H9 (cell line): ENCODE data around the gene INHBC. TPM values are rescaled to one million over a fixed set of nuclear protein-coding genes. Genes with fewer than 3 reads are reported as not detected.

Source experiments
- DNase-seq: peaks from one replicate; pipeline ENCODE4 v3.0.0-alpha.2; 2017
- H2AFZ ChIP-seq: one replicate; pipeline ENCODE4 v1.6.1; 2013; ENCODE audit warnings: mild to moderate bottlenecking, low read length, control low read depth, moderate library complexity
- H2AK5ac ChIP-seq: 2 replicates; pipeline ENCODE4 v1.6.1; 2013; ENCODE audit warnings: low read length, control low read depth, mixed read lengths; ENCODE audit not compliant: insufficient read length
- H2BK120ac ChIP-seq: one replicate; pipeline ENCODE4 v1.6.1; 2013; ENCODE audit warnings: low read depth, mild to moderate bottlenecking, low read length, control low read depth, inconsistent platforms; ENCODE audit not compliant: poor library complexity, severe bottlenecking
- H2BK12ac ChIP-seq: 2 replicates; pipeline ENCODE4 v1.6.1; 2013; ENCODE audit warnings: low read length, control low read depth, mixed read lengths, low read depth; ENCODE audit not compliant: insufficient read length
- H2BK15ac ChIP-seq: 2 replicates; pipeline ENCODE4 v1.6.1; 2013; ENCODE audit warnings: low read depth, low read length, control low read depth
- H2BK20ac ChIP-seq: one replicate; pipeline ENCODE4 v1.6.1; 2013; ENCODE audit warnings: low read depth, mild to moderate bottlenecking, low read length, control low read depth, inconsistent platforms; ENCODE audit not compliant: poor library complexity, severe bottlenecking
- H2BK5ac ChIP-seq: 2 replicates; pipeline ENCODE4 v1.6.1; 2013; ENCODE audit warnings: low read length, control low read depth, mixed read lengths; ENCODE audit not compliant: insufficient read length
- H3K14ac ChIP-seq: 2 replicates; pipeline ENCODE4 v1.6.1; 2013; ENCODE audit warnings: low read length, control low read depth; ENCODE audit not compliant: insufficient read depth
- H3K18ac ChIP-seq: 2 replicates; pipeline ENCODE4 v1.6.1; 2013; ENCODE audit warnings: low read depth, mild to moderate bottlenecking, mixed read lengths, low read length, control low read depth; ENCODE audit not compliant: insufficient read length
- H3K23ac ChIP-seq: 2 replicates; pipeline ENCODE4 v1.6.1; 2013; ENCODE audit warnings: low read length, control low read depth, mixed read lengths, low read depth; ENCODE audit not compliant: insufficient read length
- H3K23me2 ChIP-seq: 2 replicates; pipeline ENCODE4 v1.6.1; 2013; ENCODE audit warnings: low read depth, mild to moderate bottlenecking, mixed read lengths, low read length, control low read depth; ENCODE audit not compliant: insufficient read length, poor library complexity, severe bottlenecking
- H3K27ac ChIP-seq: 2 replicates; pipeline ENCODE4 v1.5.1; 2013; ENCODE audit warnings: low read length, control low read depth, mixed read lengths, low read depth; ENCODE audit not compliant: insufficient read length
- H3K27me3 ChIP-seq: 2 replicates; pipeline ENCODE4 v1.6.1; 2013; ENCODE audit warnings: low read length, control low read depth, inconsistent platforms; ENCODE audit not compliant: insufficient read depth
- H3K4ac ChIP-seq: 2 replicates; pipeline ENCODE4 v1.6.1; 2013; ENCODE audit warnings: low read depth, mild to moderate bottlenecking, control low read depth, inconsistent platforms, low read length, moderate library complexity
- H3K4me1 ChIP-seq: 2 replicates; pipeline ENCODE4 v1.6.1; 2013; ENCODE audit warnings: low read length, control low read depth, inconsistent platforms; ENCODE audit not compliant: insufficient read depth
- H3K4me2 ChIP-seq: 2 replicates; pipeline ENCODE4 v1.6.1; 2013; ENCODE audit warnings: low read length, control low read depth, mixed read lengths; ENCODE audit not compliant: insufficient read length, insufficient read depth
- H3K56ac ChIP-seq: 2 replicates; pipeline ENCODE4 v1.6.1; 2013; ENCODE audit warnings: low read depth, mild to moderate bottlenecking, mixed read lengths, low read length, control low read depth; ENCODE audit not compliant: insufficient read length
- H3K79me1 ChIP-seq: 2 replicates; pipeline ENCODE4 v1.6.1; 2013; ENCODE audit warnings: low read depth, mild to moderate bottlenecking, moderate library complexity, low read length, control low read depth, inconsistent platforms; ENCODE audit not compliant: insufficient read depth, poor library complexity, severe bottlenecking
- H3K79me2 ChIP-seq: 2 replicates; pipeline ENCODE4 v1.6.1; 2013; ENCODE audit warnings: low read length, control low read depth, inconsistent platforms; ENCODE audit not compliant: insufficient read depth
- H3K9ac ChIP-seq: 2 replicates; pipeline ENCODE4 v1.6.1; 2013; ENCODE audit warnings: low read length, control low read depth, mixed read lengths; ENCODE audit not compliant: insufficient read length; ENCODE audit errors: extremely low read depth
- H3K9me3 ChIP-seq: one replicate; pipeline ENCODE4 v1.6.1; 2013; ENCODE audit warnings: low read depth, low read length, inconsistent platforms; ENCODE audit not compliant: control insufficient read depth
- H3T11ph ChIP-seq: one replicate; pipeline ENCODE4 v1.6.1; 2013; ENCODE audit warnings: mild to moderate bottlenecking, low read length, control low read depth, inconsistent platforms
- H4K20me1 ChIP-seq: one replicate; pipeline ENCODE4 v1.6.1; 2013; ENCODE audit not compliant: control insufficient read depth, insufficient read length, insufficient read depth
- H4K5ac ChIP-seq: 2 replicates; pipeline ENCODE4 v1.6.1; 2013; ENCODE audit warnings: low read depth, mild to moderate bottlenecking, mixed read lengths, low read length, control low read depth; ENCODE audit not compliant: insufficient read length
- H4K8ac ChIP-seq: replicated peaks from 2 replicates; pipeline ENCODE4 v1.6.1; 2013; ENCODE audit warnings: low read length, control low read depth, mixed read lengths, low read depth; ENCODE audit not compliant: insufficient read length
- H4K91ac ChIP-seq: 2 replicates; pipeline ENCODE4 v1.6.1; 2013; ENCODE audit warnings: low read depth, mild to moderate bottlenecking, moderate library complexity, mixed read lengths, low read length, control low read depth; ENCODE audit not compliant: insufficient read length
- H3K27ac Mint-ChIP-seq, 3 experiments: 2 replicates in 2 of 3; 3 replicates in 1 of 3; pipeline ENCODE4 v1.8.0; 2020 to 2021; ENCODE audit warnings: mixed read lengths in 3 of 3, mild to moderate bottlenecking in 1 of 3, moderate library complexity in 1 of 3
- H3K27me3 Mint-ChIP-seq: 2 replicates; pipeline ENCODE4 v1.8.0; 2021; ENCODE audit warnings: low read depth, mild to moderate bottlenecking, moderate library complexity, mixed read lengths
- H3K36me3 Mint-ChIP-seq, 3 experiments: 2 replicates in 2 of 3; 3 replicates in 1 of 3; pipeline ENCODE4 v1.8.0; 2020 to 2021; ENCODE audit warnings: low read depth in 3 of 3, mixed read lengths in 3 of 3; ENCODE audit not compliant: insufficient read depth in 1 of 3
- H3K4me1 Mint-ChIP-seq, 2 experiments: 2 replicates each; pipeline ENCODE4 v1.8.0; 2020; ENCODE audit warnings: mixed read lengths in 2 of 2
- H3K4me3 Mint-ChIP-seq, 2 experiments: 2 replicates in 1 of 2; 3 replicates in 1 of 2; pipeline ENCODE4 v1.8.0; 2020 to 2021; ENCODE audit warnings: mild to moderate bottlenecking in 2 of 2, mixed read lengths in 2 of 2, moderate library complexity in 1 of 2
- H3K9me3 Mint-ChIP-seq, 2 experiments: 2 replicates in 1 of 2; 3 replicates in 1 of 2; pipeline ENCODE4 v1.8.0; 2020; ENCODE audit warnings: mild to moderate bottlenecking in 2 of 2, mixed read lengths in 2 of 2, moderate library complexity in 1 of 2
- WGBS: extraction: QIAGEN DNeasy Blood & Tissue Kit; methylation state at CpG from one replicate; pipeline ENCODE4 v1.1.7; 2013; ENCODE audit warnings: missing lambda C conversion rate, low lambda C conversion rate, mixed read lengths; ENCODE audit not compliant: insufficient read length; ENCODE audit errors: extremely low coverage; 5-methylcytosine and 5-hydroxymethylcytosine counted together
- total RNA-seq: library from RNA; stranded (reverse); gene quantifications from 2 replicates; pipeline ENCODE4 v1.2.1, GENCODE V29; 2021
- TF ChIP-seq, protein P1 (sequence below): fragments of 200-600 bp; sonication (generic); conservative IDR thresholded peaks from 3 replicates; pipeline ENCODE4 v1.8.0; 2021; ENCODE audit warnings: antibody characterized with exemption, mild to moderate bottlenecking

Gene INHBC
- total RNA-seq, 1 experiment from 2014 or later: not detected

DNA sequence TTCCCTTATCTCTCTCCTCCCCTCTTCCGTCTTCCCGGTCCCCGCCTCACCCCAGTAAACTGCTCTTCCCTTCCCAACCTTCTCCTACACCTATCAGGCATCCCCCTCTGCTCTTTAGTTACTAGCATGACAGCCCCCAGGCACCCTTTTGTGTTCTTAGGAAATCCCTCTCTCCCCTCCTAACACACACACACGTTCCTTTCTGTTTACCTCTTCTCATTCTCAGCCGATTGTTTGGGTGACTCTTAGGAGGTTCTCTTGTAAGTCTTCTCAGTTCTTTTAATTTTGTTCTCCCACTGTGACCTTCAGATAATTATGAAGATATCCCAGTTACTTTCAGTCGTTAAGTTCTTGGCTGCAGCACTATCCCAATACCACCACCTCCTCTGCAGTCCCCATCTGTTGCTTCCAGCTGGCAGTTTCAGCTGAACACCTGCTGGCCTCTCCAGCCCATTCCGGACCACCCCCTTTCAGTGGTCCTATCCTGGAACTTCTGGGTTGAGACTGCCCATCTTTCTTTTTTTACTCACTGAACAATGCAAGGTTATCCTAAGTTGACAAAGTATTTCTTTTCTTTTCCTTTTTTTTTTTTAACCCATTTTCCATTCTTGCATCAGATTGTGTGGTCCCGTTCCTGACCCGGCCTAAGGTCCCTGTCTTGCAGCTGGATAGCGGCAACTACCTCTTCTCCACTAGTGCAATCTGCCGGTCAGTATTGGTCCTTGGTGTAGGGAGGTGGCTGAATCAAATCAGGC lies 54.0 kb downstream of the INHBC start:
- peak overlapping the region; percentile 96 to 97 for H3K4me3 Mint-ChIP-seq
- Histone ChIP-seq H3K23ac (no peak overlapping the region), H4K91ac (no peak overlapping the region), H4K8ac (no peak overlapping the region), H3K9ac (peak overlapping the region; percentile 85), H2BK120ac (no peak overlapping the region), H2BK12ac (no peak overlapping the region), H3K4me1 (peaks cover 2% of the 10 kb centered on the region; the same call in 1 of the 2 replicates), H3K23me2 (peaks cover 5% of the 10 kb centered on the region), H2BK15ac (no peak overlapping the region), H2AFZ (no peak overlapping the region), H4K20me1 (no peaks in the 10 kb centered on the region), H3K27me3 (no peaks in the 10 kb centered on the region), H3K4me2 (peak overlapping the region; percentile 90), H3K56ac (no peak overlapping the region), H3T11ph (no peak overlapping the region), H2BK5ac (peak overlapping the region; percentile 2), H3K27ac (no peak overlapping the region), H4K5ac (no peak overlapping the region), H3K79me2 (peaks cover 8% of the 10 kb centered on the region; the same call in 1 of the 2 replicates), H3K4ac (no peak overlapping the region; the same call in 1 of the 2 replicates), H3K14ac (peak overlapping the region; percentile 95; the same call in 1 of the 2 replicates), H3K18ac (peak overlapping the region; percentile 74), H3K9me3 (no peaks in the 10 kb centered on the region), H2BK20ac (no peak overlapping the region), H3K79me1 (no peaks in the 10 kb centered on the region), H2AK5ac (no peak overlapping the region)
- peaks cover 48 to 52% (median 49%) of the 10 kb centered on the region in 3 experiments for H3K36me3 Mint-ChIP-seq
- DNase-seq: no peak
- H3K27ac Mint-ChIP-seq: peak overlapping the region; percentile 95 to 99 (median 97)
- H3K9me3 Mint-ChIP-seq: peaks cover 3 to 6% of the 10 kb centered on the region in 2 experiments; a peak in 3 of 5 replicates
- peaks cover 8 to 9% of the 10 kb centered on the region in 2 experiments for H3K4me1 Mint-ChIP-seq
- WGBS: 100% methylated on average over 1 of the region's 11 CpGs
- TF ChIP-seq, protein P1, sequence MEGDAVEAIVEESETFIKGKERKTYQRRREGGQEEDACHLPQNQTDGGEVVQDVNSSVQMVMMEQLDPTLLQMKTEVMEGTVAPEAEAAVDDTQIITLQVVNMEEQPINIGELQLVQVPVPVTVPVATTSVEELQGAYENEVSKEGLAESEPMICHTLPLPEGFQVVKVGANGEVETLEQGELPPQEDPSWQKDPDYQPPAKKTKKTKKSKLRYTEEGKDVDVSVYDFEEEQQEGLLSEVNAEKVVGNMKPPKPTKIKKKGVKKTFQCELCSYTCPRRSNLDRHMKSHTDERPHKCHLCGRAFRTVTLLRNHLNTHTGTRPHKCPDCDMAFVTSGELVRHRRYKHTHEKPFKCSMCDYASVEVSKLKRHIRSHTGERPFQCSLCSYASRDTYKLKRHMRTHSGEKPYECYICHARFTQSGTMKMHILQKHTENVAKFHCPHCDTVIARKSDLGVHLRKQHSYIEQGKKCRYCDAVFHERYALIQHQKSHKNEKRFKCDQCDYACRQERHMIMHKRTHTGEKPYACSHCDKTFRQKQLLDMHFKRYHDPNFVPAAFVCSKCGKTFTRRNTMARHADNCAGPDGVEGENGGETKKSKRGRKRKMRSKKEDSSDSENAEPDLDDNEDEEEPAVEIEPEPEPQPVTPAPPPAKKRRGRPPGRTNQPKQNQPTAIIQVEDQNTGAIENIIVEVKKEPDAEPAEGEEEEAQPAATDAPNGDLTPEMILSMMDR: no peak
- H3K27me3 Mint-ChIP-seq: no peaks in the 10 kb centered on the region
